Astrocyte of the spinal cord (primary cell): ENCODE measurements around the gene SPDEF.
A peak's percentile ranks its signal among the peaks of the same experiment; 100 is the strongest.

Experiments used
- DNase-seq: peaks from one replicate; pipeline ENCODE4 v3.0.0; 2011; ENCODE audit warnings: low read depth, low spot score
- H3K4me3 ChIP-seq: 2 replicates; pipeline ENCODE4 v1.5.1; 2011; ENCODE audit warnings: low read depth, mild to moderate bottlenecking, low read length, moderate library complexity
- in situ Hi-C: cut with HindIII; loops from 2 replicates; pipeline ENCODE4 v1.10.0; 2017; ENCODE audit warnings: low sequenced_read_pairs
- TF ChIP-seq, protein P1 (sequence below): IDR thresholded peaks from 2 replicates; pipeline ENCODE4 v1.5.1; 2012; ENCODE audit warnings: low read depth, mild to moderate bottlenecking, low read length, inconsistent platforms

Gene SPDEF

DNA sequence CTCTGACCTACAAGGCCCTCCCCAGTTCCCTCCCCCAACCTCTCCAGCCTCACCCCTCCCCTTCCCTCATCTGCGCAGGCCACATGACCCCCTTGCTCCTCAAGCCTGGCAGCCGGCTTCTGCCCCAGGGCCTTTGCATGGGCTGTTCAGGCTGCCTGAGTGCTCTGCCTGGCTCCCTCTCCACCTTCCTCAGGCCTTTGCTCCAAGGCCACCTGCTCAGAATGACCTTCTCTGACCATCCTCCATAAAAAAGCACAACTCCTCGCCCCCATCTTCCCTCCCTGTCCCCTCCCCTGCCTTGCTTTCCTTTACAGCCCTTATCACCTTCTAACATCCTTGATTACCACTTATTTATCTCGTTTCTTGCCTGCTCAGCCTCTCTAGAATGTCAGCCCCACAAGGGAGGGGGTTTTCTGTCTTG, 38.7 kb downstream of the SPDEF start:
- DNase-seq = no peak
- TF ChIP-seq, protein P1, sequence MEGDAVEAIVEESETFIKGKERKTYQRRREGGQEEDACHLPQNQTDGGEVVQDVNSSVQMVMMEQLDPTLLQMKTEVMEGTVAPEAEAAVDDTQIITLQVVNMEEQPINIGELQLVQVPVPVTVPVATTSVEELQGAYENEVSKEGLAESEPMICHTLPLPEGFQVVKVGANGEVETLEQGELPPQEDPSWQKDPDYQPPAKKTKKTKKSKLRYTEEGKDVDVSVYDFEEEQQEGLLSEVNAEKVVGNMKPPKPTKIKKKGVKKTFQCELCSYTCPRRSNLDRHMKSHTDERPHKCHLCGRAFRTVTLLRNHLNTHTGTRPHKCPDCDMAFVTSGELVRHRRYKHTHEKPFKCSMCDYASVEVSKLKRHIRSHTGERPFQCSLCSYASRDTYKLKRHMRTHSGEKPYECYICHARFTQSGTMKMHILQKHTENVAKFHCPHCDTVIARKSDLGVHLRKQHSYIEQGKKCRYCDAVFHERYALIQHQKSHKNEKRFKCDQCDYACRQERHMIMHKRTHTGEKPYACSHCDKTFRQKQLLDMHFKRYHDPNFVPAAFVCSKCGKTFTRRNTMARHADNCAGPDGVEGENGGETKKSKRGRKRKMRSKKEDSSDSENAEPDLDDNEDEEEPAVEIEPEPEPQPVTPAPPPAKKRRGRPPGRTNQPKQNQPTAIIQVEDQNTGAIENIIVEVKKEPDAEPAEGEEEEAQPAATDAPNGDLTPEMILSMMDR = no peak
- in situ Hi-C loops = no loop called here
- no peak overlapping the region for H3K4me3 ChIP-seq

DNA sequence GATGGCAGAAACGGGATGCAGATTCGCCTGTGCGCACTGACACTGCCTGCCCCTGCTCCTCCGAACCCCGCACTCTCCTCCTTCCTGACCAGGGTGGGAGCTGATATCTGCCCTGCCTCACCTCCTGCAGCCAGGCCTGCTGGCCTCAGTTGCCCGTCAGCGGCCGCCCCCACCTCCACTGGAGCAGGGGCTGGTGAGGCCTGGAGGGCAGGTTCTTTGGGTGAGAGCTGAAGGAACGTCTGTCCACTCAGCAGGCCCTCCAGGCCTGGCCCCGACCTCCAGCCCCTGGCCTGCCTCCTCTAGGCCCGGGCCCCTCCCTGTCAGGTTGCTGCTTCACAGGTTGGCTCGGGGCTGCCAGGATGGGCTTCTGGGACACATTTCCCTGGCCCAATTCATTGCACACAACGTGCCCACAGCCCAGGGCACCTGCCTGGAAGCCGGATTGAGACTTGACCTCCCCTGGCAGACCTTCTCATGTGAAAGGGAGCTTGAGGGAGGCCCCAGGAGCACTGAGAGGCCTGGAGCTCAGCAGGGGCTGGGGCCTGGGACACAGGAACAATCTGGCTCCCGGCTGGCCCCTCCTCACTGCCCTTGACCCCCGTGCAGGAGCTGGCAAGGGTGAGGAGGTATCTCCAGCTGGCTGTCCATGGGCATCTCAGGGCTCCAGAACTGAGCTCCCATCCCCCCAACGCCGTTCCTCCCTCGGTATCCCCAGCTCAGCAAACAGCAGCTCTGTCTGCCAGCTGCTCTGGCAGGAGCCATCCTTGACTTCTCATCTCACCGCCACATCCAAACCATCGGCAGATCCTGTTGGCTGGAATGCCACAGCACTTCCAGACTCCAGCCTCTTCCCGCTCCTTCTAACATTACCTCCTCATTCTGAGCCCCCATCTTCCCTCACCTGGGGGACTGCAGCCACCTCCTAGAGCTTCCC, 39.5 kb downstream of the SPDEF start:
- TF ChIP-seq, protein P1 = no peak
- no peak for DNase-seq
- H3K4me3 ChIP-seq = no peak overlapping the region
- in situ Hi-C loops = no loop called here

DNA sequence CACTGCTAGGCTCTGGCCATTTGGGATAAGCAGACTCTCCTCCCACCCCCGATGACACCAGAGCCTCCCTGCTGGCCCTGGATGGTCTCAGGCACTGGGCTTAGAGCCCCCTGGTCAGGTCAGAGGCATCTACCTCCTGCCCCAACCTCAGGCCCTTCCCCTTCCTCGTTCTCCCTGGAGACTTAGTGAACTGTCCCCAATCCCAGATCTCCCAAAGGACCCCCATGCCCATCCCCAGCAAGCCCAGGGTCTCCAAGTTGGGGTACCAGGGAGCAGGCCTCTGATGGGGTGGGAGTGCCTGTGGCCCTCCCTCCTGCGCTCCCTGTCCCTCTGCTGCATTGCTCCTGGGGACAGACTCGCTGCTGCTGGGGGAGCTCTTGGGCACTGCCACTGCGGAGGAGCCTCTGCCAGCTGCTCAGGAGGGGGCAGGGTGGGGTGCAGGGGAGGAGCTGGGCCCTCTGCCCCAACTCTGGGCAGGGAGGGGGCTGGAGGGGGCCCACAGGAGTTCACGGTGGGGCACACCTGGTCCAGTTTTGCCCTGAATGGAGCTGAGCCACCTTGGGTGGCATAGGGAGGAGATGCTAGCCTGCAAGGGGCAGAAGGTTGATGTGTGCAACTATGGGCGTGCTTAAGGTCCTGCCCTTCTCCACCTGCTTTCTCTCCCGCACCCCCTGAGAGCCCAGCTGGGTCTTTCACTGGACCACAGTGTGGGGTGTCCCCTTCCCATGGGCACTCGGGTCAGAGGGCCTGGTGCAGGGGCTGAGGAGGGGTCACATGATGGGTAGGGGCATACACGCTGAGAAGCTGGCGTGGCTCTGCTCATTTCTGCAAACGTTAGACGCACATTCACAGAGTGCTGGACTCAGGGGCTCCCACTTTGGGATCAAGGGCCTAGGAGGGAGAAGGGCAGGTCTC, 40.4 kb downstream of the SPDEF start:
- no peak overlapping the region for H3K4me3 ChIP-seq
- in situ Hi-C loops = no loop called here
- TF ChIP-seq, protein P1 = no peak
- no peak for DNase-seq

DNA sequence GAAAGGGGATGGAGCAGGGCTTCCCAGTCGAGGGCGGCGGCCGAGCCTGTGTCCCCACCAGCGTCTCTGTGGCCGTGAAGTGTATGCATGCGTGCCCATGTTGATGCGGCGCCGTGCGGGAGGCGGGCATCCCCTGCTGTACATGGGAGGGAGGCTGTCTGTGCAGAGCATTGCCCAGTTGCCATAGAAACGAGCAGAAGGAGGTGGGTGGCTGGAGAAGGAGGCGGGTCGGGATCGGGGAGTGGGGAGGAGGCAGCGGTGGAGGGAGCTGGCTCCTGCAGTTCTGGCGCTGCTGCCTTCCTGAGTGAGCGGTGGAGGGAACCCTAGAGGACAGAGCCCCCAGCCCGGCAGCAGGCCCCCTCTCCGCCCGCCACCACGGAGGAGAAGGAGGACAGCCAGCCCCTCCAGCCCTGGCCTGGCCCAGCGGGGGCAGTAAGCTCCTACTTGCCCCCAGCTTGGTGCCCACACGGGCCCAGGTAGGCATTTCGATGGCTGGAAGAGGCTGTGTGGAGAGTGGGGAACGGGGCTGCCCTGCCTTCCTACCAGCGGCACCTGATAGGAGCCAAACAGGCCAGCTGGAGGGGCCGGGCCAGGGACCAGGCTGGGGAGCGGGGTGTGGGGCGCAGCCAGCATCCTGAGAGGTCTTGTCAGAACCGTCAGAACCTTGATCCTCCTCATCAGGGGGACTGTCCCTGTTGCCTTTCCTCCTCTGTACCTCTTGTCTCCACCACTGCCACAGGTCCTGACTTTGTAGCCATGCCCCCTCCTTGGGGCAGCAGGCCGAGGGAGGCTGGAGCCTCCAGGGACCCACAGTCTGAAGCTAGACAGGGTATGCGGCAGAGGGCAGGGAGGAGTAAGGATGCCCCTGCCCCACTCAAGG, 41.3 kb downstream of the SPDEF start:
- peak; percentile 37 for DNase-seq
- in situ Hi-C loops = no loop called here
- TF ChIP-seq, protein P1 = no peak
- H3K4me3 ChIP-seq = no peak overlapping the region

DNA sequence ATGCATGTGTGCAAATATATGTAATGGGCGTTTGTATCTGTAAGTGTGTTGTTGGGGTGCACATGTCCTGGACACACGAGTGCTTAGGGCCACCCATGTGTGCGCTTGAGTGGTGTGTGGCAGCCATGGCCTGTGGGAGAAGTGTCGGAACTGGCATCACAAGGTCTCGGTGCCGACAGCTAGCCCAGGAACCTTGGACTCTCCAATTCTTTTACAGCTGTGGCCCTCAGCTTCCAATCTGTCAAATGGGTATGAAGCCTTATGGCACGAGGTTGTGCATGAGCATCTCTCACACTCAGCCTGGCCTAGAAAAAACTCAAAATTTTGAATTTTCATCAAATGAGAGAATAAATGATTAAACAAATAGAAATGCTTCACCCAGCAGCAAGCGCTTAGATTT, 42.0 kb downstream of the SPDEF start:
- no peak overlapping the region for H3K4me3 ChIP-seq
- in situ Hi-C loops = no loop called here
- TF ChIP-seq, protein P1 = no peak
- no peak for DNase-seq

DNA sequence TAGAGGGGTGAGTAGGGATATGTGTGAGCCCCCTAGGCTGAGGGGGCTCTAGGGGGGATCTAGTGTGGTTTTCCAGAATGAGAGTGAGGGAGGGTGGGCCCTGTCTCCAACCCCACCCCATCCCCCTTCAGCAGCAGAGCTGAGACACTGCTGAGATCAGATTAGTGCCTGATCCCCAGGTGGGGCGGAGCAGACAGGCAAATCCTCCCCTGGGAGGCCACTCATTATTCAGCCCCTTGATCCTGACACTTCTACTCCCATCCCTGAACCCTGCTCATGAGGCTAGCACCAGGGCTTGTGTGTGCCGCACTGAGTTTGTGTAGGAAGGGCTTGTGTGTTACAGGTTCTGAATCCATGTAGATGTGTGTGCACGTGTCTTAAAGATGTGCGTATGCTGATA, 42.5 kb downstream of the SPDEF start:
- DNase-seq = no peak
- TF ChIP-seq, protein P1 = no peak
- no peak overlapping the region for H3K4me3 ChIP-seq
- in situ Hi-C loops = no loop called here
